Measurements from ENCODE around the gene SCYGR8.

SCYGR8 gene

GRCh38 chr2:227745594-227745993 is at the start of gene SCYGR8:
Gene SCYGR8, plus strand, starts transcription at chr2:227745894. Its CDS starts 0 bp downstream, at chr2:227745894.
- H3K36me3 ChIP-seq (ENCODE audit: control insufficient read depth in 2 of 2, insufficient read depth in 2 of 2, low read length in 2 of 2), result no peaks in the 10 kb centered on the region
- H3K9me3 ChIP-seq (ENCODE audit: control insufficient read depth in 2 of 2, low read length in 2 of 2), result no peaks in the 10 kb centered on the region
- no peak within 1 kb of the TSS for H3K27ac ChIP-seq (ENCODE audit: low read length)

DNA sequence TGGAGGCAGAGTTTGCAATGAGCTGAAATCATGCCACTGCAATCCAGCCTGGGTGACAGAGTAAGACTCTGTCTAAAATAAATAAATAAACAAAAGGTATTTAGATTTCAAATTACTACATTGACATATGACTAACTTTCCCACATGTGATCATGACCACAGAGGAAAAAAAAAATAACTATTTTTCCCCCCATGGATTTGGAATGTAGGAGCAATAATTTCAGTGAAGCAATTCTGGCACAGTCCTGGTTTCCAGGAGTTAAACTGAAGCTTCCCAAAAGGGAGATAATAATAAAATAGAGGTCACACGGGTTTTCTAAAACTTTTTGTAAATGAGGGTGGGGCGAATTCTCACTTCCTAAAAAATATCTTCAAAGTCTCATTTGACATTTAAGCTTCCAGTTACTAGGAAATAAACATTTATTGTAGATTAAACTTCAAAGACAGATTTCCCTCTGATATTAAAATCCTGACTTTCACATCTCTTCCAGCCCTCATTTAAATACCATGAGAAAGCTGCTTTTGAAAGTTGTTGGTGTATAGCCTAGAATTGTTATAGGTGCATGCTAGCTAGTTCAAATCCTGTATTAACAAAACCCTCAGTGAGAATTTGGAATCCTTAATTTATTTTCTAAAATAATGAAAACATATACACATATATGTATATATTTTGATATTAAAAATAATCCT is 48.6 kb upstream of the SCYGR8 start:
- H3K27me3 ChIP-seq (ENCODE audit: control insufficient read depth in 1 of 2, insufficient read depth in 2 of 2, low read length in 2 of 2), result no peaks in the 10 kb centered on the region
- no peak overlapping the region for H3K27ac ChIP-seq (ENCODE audit: low read length)
- no peak overlapping the region for H3K4me3 ChIP-seq (ENCODE audit: low read length in 2 of 2)
- H3K4me1 ChIP-seq (ENCODE audit: control insufficient read depth, insufficient read depth, low read length), result no peaks in the 10 kb centered on the region
- no peaks in the 10 kb centered on the region for H3K9me3 ChIP-seq (ENCODE audit: control insufficient read depth in 2 of 2, low read length in 2 of 2)
- H3K9ac ChIP-seq (ENCODE audit: low read length in 2 of 2), result no peak overlapping the region
- H3K36me3 ChIP-seq (ENCODE audit: control insufficient read depth in 2 of 2, insufficient read depth in 2 of 2, low read length in 2 of 2), result no peaks in the 10 kb centered on the region

More at GRCh38 chr2:227745594-227745993, at the start of gene SCYGR8:
- Histone ChIP-seq H3K4me3 (ENCODE audit: low read length in 2 of 2) (no peak within 1 kb of the TSS), H3K9ac (ENCODE audit: low read length in 2 of 2) (no peak within 1 kb of the TSS), H3K27me3 (ENCODE audit: control insufficient read depth in 1 of 2, insufficient read depth in 2 of 2, low read length in 2 of 2) (no peaks in the 10 kb centered on the region), H3K4me1 (ENCODE audit: control insufficient read depth, insufficient read depth, low read length) (no peaks in the 10 kb centered on the region)

GRCh38 chr2:227701556-227701955 is 44.1 kb upstream of the SCYGR8 start:
- H3K9ac ChIP-seq (ENCODE audit: low read length in 2 of 2), result no peak overlapping the region
- H3K27ac ChIP-seq (ENCODE audit: low read length), result no peak overlapping the region
- no peak overlapping the region for H3K4me3 ChIP-seq (ENCODE audit: low read length in 2 of 2)
- H3K4me1 ChIP-seq (ENCODE audit: control insufficient read depth, insufficient read depth, low read length), result no peaks in the 10 kb centered on the region
- H3K9me3 ChIP-seq (ENCODE audit: control insufficient read depth in 2 of 2, low read length in 2 of 2), result no peaks in the 10 kb centered on the region
- H3K27me3 ChIP-seq (ENCODE audit: control insufficient read depth in 1 of 2, insufficient read depth in 2 of 2, low read length in 2 of 2), result no peaks in the 10 kb centered on the region
- no peaks in the 10 kb centered on the region for H3K36me3 ChIP-seq (ENCODE audit: control insufficient read depth in 2 of 2, insufficient read depth in 2 of 2, low read length in 2 of 2)

DNA sequence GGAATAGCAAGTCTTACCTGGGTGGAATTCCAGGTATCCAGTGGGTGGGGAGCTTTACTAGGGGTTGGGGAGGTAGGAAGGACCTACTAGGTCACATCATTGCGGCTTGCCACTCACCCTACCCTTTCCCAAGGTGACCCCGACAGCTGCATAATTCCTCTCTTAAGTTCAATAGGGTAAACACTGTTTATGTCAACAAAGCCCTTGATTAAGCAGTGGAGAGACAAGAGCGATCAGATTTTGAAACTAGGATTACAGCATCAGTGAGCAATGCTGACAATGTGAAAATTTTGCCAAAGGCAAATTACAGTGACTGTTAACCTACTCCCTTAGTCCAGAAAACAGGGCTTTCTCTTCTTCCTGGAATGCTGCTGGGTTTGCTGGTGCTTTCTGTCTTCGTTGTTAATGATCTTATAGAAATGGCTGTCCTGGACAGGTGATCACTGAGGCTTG is 42.4 kb upstream of the SCYGR8 start:
- Histone ChIP-seq H3K9me3 (ENCODE audit: control insufficient read depth in 2 of 2, low read length in 2 of 2) (no peaks in the 10 kb centered on the region), H3K36me3 (ENCODE audit: control insufficient read depth in 2 of 2, insufficient read depth in 2 of 2, low read length in 2 of 2) (no peaks in the 10 kb centered on the region), H3K27me3 (ENCODE audit: control insufficient read depth in 1 of 2, insufficient read depth in 2 of 2, low read length in 2 of 2) (no peaks in the 10 kb centered on the region), H3K4me1 (ENCODE audit: control insufficient read depth, insufficient read depth, low read length) (no peaks in the 10 kb centered on the region), H3K4me3 (ENCODE audit: low read length in 2 of 2) (no peak overlapping the region), H3K27ac (ENCODE audit: low read length) (no peak overlapping the region), H3K9ac (ENCODE audit: low read length in 2 of 2) (no peak overlapping the region)

GRCh38 chr2:227703961-227704360 is 41.7 kb upstream of the SCYGR8 start:
- H3K4me1 ChIP-seq (ENCODE audit: control insufficient read depth, insufficient read depth, low read length), result no peaks in the 10 kb centered on the region
- no peaks in the 10 kb centered on the region for H3K9me3 ChIP-seq (ENCODE audit: control insufficient read depth in 2 of 2, low read length in 2 of 2)
- no peaks in the 10 kb centered on the region for H3K36me3 ChIP-seq (ENCODE audit: control insufficient read depth in 2 of 2, insufficient read depth in 2 of 2, low read length in 2 of 2)
- no peak overlapping the region for H3K27ac ChIP-seq (ENCODE audit: low read length)
- no peak overlapping the region for H3K4me3 ChIP-seq (ENCODE audit: low read length in 2 of 2)
- H3K9ac ChIP-seq (ENCODE audit: low read length in 2 of 2), result no peak overlapping the region
- H3K27me3 ChIP-seq (ENCODE audit: control insufficient read depth in 1 of 2, insufficient read depth in 2 of 2, low read length in 2 of 2), result no peaks in the 10 kb centered on the region

- H3K9ac ChIP-seq (ENCODE audit: low read length in 2 of 2), result no peak overlapping the region
- no peaks in the 10 kb centered on the region for H3K4me1 ChIP-seq (ENCODE audit: control insufficient read depth, insufficient read depth, low read length)
- no peaks in the 10 kb centered on the region for H3K27me3 ChIP-seq (ENCODE audit: control insufficient read depth in 1 of 2, insufficient read depth in 2 of 2, low read length in 2 of 2)
- no peak overlapping the region for H3K4me3 ChIP-seq (ENCODE audit: low read length in 2 of 2)
- H3K27ac ChIP-seq (ENCODE audit: low read length), result no peak overlapping the region
- H3K9me3 ChIP-seq (ENCODE audit: control insufficient read depth in 2 of 2, low read length in 2 of 2), result no peaks in the 10 kb centered on the region
- H3K36me3 ChIP-seq (ENCODE audit: control insufficient read depth in 2 of 2, insufficient read depth in 2 of 2, low read length in 2 of 2), result no peaks in the 10 kb centered on the region
Measured at GRCh38 chr2:227706859-227707258, 38.8 kb upstream of the SCYGR8 start.

DNA sequence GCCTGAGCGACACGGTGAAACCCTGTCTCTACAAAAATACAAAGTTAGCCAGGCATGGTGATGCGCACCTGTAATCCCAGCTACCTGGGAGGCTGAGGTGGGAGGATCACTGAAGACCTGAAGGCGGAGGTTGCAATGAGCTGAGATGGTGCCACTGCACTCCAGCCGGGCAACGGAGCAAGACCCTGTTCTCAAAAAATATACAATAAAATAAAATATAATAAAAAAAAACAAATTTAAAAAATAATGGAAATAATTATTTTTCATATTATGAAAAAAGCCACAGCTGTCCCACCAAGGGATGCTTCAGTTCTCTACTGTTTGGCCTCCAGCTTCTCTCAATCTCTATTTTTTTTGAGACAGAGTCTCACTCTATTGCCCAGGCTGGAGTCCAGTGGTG is 38.3 kb upstream of the SCYGR8 start:
- no peak overlapping the region for H3K4me3 ChIP-seq (ENCODE audit: low read length in 2 of 2)
- no peaks in the 10 kb centered on the region for H3K4me1 ChIP-seq (ENCODE audit: control insufficient read depth, insufficient read depth, low read length)
- no peaks in the 10 kb centered on the region for H3K27me3 ChIP-seq (ENCODE audit: control insufficient read depth in 1 of 2, insufficient read depth in 2 of 2, low read length in 2 of 2)
- no peaks in the 10 kb centered on the region for H3K9me3 ChIP-seq (ENCODE audit: control insufficient read depth in 2 of 2, low read length in 2 of 2)
- no peaks in the 10 kb centered on the region for H3K36me3 ChIP-seq (ENCODE audit: control insufficient read depth in 2 of 2, insufficient read depth in 2 of 2, low read length in 2 of 2)
- H3K27ac ChIP-seq (ENCODE audit: low read length), result no peak overlapping the region
- no peak overlapping the region for H3K9ac ChIP-seq (ENCODE audit: low read length in 2 of 2)

DNA sequence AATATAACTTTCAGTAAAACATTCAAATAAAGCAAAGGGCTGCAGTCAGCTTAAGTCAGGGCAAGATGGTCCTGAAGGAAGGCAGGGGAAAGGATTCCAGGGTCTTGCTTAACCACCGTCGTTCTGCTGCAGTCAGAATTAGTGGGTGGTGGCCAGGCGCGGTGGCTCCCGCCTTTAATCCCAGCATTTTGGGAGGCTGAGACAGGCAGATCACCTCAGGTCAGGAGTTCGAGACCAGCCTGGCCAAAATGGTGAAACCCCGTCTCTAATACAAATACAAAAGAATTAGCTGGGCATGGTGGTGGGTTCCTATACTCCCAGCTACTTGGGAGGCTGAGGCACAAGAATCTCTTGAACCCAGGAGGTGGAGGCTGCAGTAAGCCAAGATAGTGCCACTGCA is 34.7 kb upstream of the SCYGR8 start:
- no peak overlapping the region for H3K4me3 ChIP-seq (ENCODE audit: low read length in 2 of 2)
- no peaks in the 10 kb centered on the region for H3K36me3 ChIP-seq (ENCODE audit: control insufficient read depth in 2 of 2, insufficient read depth in 2 of 2, low read length in 2 of 2)
- H3K9ac ChIP-seq (ENCODE audit: low read length in 2 of 2), result no peak overlapping the region
- no peaks in the 10 kb centered on the region for H3K9me3 ChIP-seq (ENCODE audit: control insufficient read depth in 2 of 2, low read length in 2 of 2)
- no peak overlapping the region for H3K27ac ChIP-seq (ENCODE audit: low read length)
- H3K27me3 ChIP-seq (ENCODE audit: control insufficient read depth in 1 of 2, insufficient read depth in 2 of 2, low read length in 2 of 2), result no peaks in the 10 kb centered on the region
- no peaks in the 10 kb centered on the region for H3K4me1 ChIP-seq (ENCODE audit: control insufficient read depth, insufficient read depth, low read length)

GRCh38 chr2:227713291-227713690 is 32.4 kb upstream of the SCYGR8 start:
- no peaks in the 10 kb centered on the region for H3K36me3 ChIP-seq (ENCODE audit: control insufficient read depth in 2 of 2, insufficient read depth in 2 of 2, low read length in 2 of 2)
- no peak overlapping the region for H3K27ac ChIP-seq (ENCODE audit: low read length)
- no peaks in the 10 kb centered on the region for H3K27me3 ChIP-seq (ENCODE audit: control insufficient read depth in 1 of 2, insufficient read depth in 2 of 2, low read length in 2 of 2)
- no peaks in the 10 kb centered on the region for H3K9me3 ChIP-seq (ENCODE audit: control insufficient read depth in 2 of 2, low read length in 2 of 2)
- H3K4me3 ChIP-seq (ENCODE audit: low read length in 2 of 2), result no peak overlapping the region
- no peak overlapping the region for H3K9ac ChIP-seq (ENCODE audit: low read length in 2 of 2)
- H3K4me1 ChIP-seq (ENCODE audit: control insufficient read depth, insufficient read depth, low read length), result peaks cover 7% of the 10 kb centered on the region

DNA sequence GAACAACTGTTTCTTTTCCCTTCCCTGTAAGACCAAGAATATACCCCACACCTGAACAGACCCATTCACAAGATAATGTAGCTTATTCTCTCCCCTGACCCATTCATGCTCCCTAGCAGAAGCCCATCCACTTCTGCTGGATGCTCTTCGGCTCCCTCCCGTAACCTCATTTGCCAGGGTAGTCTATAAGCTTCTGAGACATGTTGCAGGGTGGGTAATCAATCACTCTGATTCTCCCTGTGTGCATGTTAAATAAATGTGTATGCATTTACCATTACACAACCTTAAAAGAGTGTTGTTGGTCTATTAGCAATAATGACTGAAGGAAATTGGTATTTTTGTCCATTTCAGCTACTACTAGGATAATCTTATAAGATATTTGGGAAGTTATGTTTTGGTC is 29.2 kb upstream of the SCYGR8 start:
- H3K9me3 ChIP-seq (ENCODE audit: control insufficient read depth in 2 of 2, low read length in 2 of 2), result no peaks in the 10 kb centered on the region
- H3K36me3 ChIP-seq (ENCODE audit: control insufficient read depth in 2 of 2, insufficient read depth in 2 of 2, low read length in 2 of 2), result no peaks in the 10 kb centered on the region
- H3K9ac ChIP-seq (ENCODE audit: low read length in 2 of 2), result no peak overlapping the region
- no peak overlapping the region for H3K27ac ChIP-seq (ENCODE audit: low read length)
- no peak overlapping the region for H3K4me3 ChIP-seq (ENCODE audit: low read length in 2 of 2)
- no peaks in the 10 kb centered on the region for H3K27me3 ChIP-seq (ENCODE audit: control insufficient read depth in 1 of 2, insufficient read depth in 2 of 2, low read length in 2 of 2)
- peaks cover 7% of the 10 kb centered on the region for H3K4me1 ChIP-seq (ENCODE audit: control insufficient read depth, insufficient read depth, low read length)

DNA sequence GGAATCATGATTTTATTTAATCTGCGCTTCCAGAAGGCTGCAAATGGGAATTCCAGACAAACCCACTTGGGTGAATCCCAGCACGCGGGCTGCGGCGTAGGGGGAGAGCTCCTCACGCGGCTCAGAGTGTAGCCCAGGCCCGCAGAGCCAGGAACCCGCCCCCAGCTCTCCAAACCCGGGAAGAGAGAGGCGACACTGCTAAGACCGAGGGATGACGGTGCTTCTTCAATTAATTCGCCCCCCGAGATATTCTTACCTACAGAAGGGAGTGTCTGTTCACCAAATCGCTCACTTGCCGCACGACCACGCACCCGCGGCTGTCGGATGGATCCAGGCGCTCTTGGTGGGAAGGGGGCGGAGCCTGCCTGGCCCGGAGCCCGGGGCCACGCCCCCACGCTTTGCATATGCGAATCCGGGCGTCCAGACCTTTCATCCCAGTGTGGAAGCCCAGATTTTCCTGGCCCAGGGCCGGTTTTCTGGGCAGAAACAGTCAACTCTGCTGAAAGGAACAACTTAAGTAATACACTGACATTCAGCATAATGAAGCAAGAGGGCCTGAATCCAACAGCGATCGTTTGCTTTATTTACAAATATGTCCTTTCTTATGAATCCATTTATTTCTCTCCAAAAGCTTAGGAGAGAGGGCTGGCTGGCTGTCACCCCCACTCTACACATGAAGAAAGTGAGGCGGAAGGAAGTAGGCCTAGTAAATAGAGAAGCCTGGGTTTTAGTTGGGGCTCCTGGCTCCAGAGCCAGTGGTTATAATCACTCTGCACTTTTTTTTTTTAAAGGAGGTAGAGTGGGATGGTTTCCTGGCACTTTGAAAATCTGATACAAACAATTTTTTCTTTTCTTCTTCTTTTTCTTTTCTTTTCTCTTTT is 27.8 kb upstream of the SCYGR8 start, which contains the start of gene SLC19A3:
SLC19A3 (minus strand) TSS at position 342 of the 881 bp plus-strand sequence. CDS start 15,710 bp downstream, outside the sequence.
- Histone ChIP-seq H3K4me1 (ENCODE audit: control insufficient read depth, insufficient read depth, low read length) (peaks cover 7% of the 10 kb centered on the region), H3K27ac (ENCODE audit: low read length) (peak within 1 kb of the TSS; percentile 24), H3K27me3 (ENCODE audit: control insufficient read depth in 1 of 2, insufficient read depth in 2 of 2, low read length in 2 of 2) (no peaks in the 10 kb centered on the region), H3K36me3 (ENCODE audit: control insufficient read depth in 2 of 2, insufficient read depth in 2 of 2, low read length in 2 of 2) (no peaks in the 10 kb centered on the region), H3K9ac (ENCODE audit: low read length in 2 of 2) (peak within 1 kb of the TSS; percentile 29 to 58), H3K9me3 (ENCODE audit: control insufficient read depth in 2 of 2, low read length in 2 of 2) (no peaks in the 10 kb centered on the region), H3K4me3 (ENCODE audit: low read length in 2 of 2) (peak within 1 kb of the TSS; percentile 52 to 74)

Data from stomach smooth muscle (tissue), 2 donors.